GM13976 (cell line): ENCODE measurements around the gene PCBP2.
"Not testable (repeated sequence)": the region's sequence is repeated elsewhere in the genome, so short reads cannot be mapped to it uniquely, and the experiment has no call there.

Experiments used
- DNase-seq: peaks from one replicate; pipeline ENCODE4 v3.0.0; 2012; ENCODE audit warnings: low spot score
- in situ Hi-C: fragments of 300-500 bp; cut with MboI; formaldehyde crosslinking; loops from one replicate; pipeline ENCODE4 v1.12.0; 2022; ENCODE audit warnings: low sequenced_read_pairs, mixed read lengths, inconsistent platforms; ENCODE audit not compliant: unreplicated experiment
- TF ChIP-seq, protein P1 (sequence below): IDR thresholded peaks from 2 replicates; pipeline ENCODE4 v1.5.1; 2012; ENCODE audit warnings: borderline replicate concordance, mild to moderate bottlenecking; ENCODE audit not compliant: insufficient read depth; ENCODE audit errors: extremely low read depth, missing control alignments, control extremely low read depth

Gene PCBP2

DNA sequence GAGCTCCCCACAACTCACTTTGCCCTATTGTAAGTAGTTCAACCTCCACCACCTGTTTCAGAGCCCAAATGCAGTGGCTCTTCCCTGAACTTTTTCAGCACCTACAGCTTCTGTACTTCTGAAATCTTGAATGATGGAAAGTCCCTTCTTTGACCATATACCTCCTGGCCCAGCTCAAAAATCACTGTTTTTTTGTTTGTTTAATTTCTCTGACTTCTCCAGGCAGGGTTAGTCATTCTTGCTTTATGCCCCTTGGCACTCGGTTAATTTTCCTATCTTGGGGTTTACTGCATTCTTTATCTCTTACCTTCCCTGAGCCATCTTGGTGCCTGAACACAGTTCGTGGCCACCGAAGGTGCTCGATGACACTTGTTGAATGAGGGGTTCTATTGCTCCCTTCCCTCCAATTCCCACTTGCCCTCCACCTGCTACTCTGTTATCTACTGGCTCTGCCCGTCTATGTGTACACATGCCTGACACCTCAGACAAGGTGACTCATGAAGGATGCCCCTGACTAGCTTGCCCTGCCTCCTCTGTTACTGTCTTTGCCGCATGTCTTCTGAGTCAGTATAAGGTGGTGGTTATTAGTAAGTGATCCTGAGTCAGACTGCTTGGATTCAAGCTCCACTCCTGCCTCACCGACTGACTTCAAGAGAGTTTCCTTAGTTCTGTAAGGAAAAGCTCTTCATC lies 23.9 kb upstream of the PCBP2 start:
- no peak for DNase-seq
- in situ Hi-C loops, result no loop called here
- TF ChIP-seq, protein P1, sequence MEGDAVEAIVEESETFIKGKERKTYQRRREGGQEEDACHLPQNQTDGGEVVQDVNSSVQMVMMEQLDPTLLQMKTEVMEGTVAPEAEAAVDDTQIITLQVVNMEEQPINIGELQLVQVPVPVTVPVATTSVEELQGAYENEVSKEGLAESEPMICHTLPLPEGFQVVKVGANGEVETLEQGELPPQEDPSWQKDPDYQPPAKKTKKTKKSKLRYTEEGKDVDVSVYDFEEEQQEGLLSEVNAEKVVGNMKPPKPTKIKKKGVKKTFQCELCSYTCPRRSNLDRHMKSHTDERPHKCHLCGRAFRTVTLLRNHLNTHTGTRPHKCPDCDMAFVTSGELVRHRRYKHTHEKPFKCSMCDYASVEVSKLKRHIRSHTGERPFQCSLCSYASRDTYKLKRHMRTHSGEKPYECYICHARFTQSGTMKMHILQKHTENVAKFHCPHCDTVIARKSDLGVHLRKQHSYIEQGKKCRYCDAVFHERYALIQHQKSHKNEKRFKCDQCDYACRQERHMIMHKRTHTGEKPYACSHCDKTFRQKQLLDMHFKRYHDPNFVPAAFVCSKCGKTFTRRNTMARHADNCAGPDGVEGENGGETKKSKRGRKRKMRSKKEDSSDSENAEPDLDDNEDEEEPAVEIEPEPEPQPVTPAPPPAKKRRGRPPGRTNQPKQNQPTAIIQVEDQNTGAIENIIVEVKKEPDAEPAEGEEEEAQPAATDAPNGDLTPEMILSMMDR, result no peak

DNA sequence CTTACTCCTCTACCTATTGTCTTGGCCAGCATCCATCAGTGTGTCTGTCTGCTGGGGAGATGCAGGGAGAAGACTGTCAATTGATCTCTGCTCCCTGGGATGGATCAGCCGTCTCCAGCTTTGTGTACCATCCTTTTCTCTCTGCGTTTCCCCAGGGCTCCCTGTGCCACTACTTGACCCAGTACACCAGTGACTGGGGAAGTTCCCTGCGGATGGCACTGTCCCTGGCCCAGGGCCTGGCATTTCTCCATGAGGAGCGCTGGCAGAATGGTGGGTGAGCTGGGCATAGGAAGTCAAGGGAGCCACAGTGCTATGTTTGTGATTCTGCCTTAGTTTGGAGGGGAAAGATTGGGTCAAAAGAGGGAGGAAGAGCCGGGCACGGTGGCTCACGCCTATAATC lies 23.2 kb upstream of the PCBP2 start:
- in situ Hi-C loops, result no loop called here
- TF ChIP-seq, protein P1, result no peak
- DNase-seq, result no peak

DNA sequence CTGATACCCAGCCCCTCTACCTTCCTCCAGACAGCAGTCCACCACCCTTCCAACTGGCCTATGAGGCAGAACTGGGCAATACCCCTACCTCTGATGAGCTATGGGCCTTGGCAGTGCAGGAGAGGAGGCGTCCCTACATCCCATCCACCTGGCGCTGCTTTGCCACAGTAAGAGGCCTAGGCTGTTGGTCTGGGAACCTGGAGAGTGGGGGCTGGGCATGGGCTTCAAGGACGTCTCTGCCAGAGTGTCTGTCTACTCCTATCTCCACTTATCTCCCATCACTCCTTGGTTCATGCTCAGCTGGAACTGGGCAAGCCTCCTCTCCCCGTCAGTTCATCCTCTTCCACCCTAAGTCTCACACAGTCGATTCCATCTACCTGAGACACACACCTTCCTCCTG lies 21.8 kb upstream of the PCBP2 start:
- DNase-seq, result no peak
- in situ Hi-C loops, result no loop called here
- TF ChIP-seq, protein P1, result no peak

DNA sequence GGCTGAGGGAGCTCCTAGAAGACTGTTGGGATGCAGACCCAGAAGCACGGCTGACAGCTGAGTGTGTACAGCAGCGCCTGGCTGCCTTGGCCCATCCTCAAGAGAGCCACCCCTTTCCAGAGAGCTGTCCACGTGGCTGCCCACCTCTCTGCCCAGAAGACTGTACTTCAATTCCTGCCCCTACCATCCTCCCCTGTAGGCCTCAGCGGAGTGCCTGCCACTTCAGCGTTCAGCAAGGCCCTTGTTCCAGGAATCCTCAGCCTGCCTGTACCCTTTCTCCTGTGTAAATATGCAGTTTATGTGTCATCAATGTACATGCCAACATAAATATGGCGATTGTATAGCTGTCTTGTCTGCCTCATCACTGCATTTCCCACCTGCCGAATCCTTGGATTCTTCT lies 20.7 kb upstream of the PCBP2 start:
- in situ Hi-C loops, result no loop called here
- no peak for DNase-seq

DNA sequence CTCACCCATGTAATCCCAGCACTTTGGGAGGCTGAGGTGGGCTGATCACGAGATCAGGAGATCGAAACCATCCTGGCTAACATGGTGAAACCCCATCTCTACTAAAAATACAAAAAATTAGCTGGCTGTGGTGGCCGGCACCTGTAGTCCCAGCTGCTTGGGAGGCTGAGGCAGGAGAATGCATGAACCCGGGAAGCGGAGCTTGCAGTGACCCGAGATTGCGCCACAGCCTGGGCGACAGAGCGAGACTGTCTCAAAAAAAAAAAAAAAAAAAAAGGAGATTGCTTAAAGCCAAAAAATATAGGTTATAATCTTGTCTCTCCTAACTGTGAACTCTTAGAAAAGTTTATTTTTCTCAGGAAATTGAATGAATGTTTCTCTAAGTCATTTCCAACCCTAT lies 16.6 kb upstream of the PCBP2 start:
- in situ Hi-C loops, DNase-seq: not testable (repeated sequence)

More for the DNA sequence above, 20.7 kb upstream of the PCBP2 start:
- TF ChIP-seq, protein P1, result no peak

DNA sequence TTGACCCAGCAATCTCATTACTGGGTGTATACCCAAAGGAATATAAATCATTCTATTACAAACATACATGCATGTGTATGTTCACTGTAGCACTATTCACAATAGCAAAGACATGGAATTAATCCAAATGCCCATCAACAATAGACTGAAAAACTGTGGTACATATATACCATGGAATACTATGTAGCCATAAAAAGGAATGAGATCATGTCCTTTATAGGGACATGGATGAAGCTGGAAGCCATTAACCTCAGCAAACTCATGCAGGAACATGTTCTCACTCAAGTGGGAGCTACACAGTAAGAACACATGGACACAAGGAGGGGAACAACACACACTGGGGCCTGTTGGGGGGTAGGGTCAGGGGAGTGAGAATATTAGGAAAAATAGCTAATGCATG lies 12.3 kb upstream of the PCBP2 start:
- in situ Hi-C loops, DNase-seq: not testable (repeated sequence)

DNA sequence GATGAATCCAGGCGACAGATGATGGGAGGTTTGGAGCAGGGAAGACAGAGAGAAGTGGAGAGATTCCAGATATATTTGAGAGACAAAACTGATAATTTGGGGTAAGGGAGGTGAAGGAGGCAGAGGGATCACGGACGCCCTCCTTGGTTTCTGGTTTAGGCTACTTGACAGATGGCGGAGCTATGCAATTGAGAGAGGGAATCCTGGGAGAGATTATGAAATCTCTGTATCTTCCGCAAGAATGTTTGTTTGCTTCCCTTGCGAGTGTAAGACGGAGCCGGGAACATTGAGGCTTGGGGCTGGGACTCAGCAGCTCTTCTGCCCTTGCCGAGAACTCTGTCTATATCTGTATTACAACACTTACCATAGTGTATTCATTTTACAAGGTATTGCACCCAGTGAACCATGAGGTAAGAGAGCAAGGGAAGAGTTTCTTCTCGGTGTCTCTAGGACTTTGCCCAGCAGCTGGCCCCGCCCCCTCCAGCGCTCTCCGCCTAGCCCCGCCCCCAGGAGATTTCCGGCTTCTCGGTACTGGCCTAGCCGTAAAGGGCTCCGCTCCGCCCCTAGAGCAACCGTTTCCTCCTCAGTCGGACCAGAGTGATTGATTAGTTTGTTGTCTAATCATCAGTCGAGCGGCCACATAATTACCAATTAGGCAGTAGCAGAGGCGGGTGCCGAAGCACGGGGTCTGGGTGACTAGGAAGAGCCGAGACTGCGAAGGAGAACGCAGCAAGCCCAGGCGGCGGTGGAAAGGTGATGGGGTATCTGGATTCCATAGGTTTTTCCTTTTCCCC lies 10.7 kb upstream of the PCBP2 start, which contains the start of gene PRR13:
TSS of gene PRR13 (plus strand) at position 695 of the 794 bp plus-strand sequence. CDS start 981 bp downstream, outside the sequence.
- TF ChIP-seq, protein P1, result no peak
- DNase-seq, result peak; percentile 97
- in situ Hi-C loops, result no loop called here

DNA sequence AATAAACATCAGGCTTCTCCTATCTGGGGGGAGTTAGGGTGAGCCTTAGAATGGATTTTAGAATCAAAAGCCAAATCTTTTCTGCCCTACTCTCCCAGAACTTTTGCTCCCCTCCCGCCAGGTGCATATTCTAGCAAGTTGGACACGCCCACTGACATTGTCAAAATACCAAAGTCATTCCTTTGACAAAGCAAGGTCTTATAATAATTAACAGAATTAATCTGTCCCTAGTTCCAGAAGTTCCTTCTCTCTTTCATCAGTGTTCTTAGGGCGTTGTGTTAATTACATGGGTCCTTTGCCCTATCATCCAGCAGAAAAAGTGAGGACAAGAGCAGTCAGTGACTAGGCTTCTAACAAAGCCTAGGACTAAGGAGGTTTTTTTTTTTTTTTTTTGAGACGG lies 7.9 kb upstream of the PCBP2 start:
- no peak for DNase-seq
- TF ChIP-seq, protein P1, result no peak
- in situ Hi-C loops, result no loop called here

DNA sequence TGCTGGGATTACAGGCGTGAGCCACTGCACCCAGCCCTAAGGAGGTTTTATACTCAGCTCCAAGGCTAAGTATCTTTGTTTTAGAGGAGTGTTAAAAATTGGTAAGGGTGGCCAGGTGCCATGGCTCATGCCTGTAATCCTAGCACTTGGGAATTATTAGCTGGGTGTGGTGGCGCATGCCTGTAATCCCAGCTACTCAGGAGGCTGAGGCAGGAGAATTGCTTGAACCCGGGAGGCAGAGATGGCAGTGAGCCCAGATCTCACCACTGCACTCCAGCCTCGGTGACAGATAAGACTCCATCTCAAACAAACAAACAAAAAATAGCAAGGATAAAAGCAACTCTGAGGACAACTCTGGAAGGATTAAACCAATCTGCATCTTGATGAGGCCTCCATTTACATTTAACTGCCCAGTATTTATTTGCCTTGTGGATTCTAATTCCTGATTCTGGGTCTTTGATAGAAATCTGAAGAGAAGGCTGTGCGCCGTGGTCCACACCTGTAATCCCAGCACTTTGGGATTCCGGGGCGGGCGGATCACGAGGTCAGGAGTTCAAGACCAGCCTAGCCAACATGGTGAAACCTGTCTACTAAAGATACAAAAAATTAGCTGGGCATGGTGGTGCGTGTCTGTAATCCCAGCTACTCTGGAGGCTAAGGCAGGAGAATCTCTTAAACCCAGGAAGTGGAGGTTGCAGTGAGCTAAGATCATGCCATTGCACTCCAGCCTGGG lies 7.1 kb upstream of the PCBP2 start:
- DNase-seq, in situ Hi-C loops: not testable (repeated sequence)
